GM21423 (cell line): ENCODE data around the gene ANKRD13B.
A peak's percentile ranks its signal among the peaks of the same experiment; 100 is the strongest.

Experiments used
- ATAC-seq: cut with Tn5 transposase; IDR thresholded peaks from one replicate; pipeline ENCODE4 v1.9.1; 2021; ENCODE audit warnings: mild to moderate bottlenecking, moderate library complexity; ENCODE audit not compliant: unreplicated experiment

ANKRD13B gene

DNA sequence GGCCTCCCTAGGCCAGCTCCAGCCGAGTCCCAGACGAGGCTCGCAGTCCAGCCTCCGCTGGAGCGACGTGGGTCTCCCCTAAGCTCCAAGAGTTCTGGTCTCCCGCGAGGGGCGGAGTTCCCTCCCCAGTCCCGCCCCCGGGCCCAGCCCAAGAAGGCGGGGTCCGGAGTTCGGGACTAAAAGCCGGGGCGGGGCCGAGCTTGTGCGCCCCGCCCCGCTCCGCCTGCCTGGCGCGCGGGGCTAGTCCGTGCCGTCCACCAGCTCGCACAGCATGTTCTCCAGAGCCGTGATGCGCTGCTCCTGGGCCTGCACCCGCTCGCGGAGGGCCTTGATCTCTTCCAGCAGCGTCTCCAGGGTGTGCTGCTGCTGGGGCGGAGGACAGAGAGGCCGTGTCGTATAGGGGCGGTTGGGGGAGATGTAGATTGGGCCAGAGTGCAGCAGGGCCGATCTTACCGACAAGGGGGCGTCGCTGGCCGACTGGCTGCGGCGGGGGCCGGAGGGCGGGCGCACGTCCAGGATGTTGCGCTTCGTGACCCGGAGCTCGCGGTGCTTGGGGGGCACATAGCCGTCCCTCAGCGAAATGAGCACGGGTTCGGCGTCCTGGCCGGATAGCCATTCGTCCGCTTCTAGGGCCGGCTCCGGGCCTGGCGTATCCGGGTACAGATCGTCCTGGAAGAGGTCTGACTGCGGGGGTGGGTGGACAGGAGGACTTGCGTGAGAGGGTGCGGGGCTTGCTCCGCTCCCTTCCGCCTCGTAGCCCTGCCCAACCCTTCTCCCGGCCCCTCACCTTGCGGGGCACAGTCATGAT is 22.8 kb downstream of the ANKRD13B start:
- ATAC-seq, result peak; percentile 46

DNA sequence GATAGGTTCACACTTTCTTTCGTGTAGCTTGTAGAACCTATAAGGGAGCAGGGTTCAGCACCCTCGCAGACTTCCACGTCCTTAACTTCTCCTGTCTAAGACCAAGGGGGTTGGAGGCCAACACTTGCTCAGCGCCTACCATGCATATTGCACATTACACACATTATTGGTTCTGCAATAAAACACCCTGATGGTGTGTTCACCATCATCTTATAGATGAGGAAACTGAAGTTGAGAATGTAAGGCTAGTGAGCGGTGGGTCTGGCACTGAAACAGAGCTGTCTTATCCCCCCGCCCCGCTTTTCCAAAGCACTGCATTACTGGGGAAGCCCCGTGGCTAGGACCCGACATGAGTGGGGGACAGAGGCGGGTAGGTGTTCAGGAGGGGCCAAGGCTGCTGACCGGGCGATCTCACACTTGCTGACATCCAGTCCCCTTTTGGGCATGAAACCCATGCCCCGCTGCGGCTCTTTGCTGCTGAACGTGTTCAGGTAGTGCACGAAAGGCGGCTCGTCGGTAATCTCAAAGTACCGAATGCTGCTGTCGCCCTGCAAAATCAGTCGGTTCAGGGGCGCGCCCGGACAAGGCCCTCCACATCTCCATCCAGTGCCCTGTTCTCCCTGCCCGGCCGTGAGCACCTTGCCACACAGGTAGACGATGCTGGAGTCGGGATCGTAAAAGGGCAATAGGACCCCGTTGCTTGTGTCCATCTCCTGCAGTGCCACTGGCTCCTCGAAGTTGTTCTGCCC is 23.5 kb downstream of the ANKRD13B start:
- ATAC-seq, result no peak

DNA sequence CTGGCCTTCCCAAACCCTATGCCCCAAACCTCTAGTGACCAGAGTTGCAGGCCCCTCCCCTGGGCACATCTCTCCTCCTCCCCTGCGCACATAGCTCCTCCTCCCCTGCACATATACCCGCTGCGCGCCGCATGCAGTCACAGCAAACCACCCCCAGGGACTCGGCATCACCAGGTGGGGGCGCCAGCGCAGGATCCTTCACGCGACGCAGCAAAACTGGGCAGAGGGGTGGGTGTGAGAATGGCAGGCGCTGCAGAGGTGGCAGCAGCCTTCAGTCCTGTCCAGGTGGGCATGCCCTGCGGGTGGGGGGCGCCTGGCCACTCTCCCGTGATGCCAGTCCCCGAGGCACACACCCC is 24.2 kb downstream of the ANKRD13B start:
- ATAC-seq, result peak; percentile 37

DNA sequence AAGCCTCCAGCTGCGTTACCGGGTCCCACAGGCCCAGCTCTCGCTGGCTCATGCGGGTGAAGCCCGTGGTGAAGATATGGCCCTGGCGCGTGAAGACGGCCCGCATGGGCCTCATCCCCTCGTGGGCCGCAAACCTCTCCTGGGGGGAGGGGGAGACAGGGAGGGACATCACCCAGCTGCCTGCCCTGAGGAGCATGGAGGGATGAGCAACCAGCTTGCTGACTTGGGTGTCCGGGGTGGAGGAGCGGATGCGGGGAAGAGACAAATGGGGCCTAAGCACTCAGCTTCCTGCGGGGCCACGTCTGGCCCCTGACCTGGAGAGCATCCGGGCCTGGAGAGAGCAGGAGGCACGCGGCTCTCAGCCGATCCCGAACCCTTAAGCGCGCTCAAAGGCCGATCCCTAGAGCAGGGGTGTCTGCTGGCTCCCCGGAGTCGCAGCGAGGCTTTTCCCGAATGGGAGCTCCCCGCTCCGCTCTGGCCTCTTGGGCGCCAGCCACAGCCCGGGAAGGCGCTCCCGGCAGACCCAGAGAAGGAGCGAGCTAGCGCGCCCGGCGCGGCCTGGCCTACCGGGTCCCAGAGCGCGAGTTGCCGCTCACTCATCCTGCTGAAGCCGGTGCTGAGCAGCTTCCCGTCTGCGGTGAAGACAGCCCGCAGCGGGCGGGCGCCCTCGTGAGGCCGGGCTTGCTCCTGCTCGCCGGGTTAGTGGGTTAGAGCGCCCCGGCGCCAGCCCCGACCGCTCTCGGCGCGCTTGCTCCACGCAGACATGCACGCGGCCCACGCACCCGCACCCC is 24.7 kb downstream of the ANKRD13B start:
- peak; percentile 29 for ATAC-seq

DNA sequence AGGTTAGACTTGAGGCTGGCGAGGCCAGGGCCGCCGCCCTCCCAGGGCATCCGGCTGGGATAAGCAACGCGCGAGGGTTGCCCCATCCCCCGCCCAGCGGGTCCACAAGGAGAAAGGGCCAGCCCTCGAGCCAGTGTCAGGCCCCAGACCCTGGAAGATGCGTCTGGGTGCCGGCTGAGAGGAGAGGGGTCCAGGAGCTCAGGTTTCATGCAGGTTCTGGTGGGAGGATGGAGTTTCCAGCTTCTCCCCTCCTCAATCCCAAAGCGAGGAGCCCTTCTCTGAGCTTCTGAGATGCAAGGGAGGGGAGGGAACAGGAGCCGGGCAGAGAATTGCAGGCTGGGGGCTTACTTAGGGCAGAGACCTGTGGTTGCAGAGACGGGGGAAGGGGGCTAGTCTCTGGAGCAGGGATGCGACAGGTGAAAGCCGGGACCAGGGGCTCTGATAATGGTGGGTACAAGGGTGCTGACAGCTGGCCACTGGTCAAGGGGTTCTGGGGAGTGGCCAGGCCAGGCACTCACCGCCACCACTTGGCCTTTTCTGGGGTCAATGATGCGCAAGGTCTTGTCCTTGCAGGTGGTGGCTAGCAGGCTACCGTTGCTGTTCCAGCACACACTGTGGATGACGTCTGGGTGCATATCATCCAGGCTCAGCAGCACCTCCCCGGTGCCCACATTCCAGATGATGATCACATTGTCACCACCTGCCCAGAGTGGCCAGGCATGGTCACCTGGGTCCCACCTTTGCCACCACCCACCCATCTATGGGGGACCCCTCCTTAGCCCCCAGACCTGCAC is 25.5 kb downstream of the ANKRD13B start:
- ATAC-seq, result no peak

DNA sequence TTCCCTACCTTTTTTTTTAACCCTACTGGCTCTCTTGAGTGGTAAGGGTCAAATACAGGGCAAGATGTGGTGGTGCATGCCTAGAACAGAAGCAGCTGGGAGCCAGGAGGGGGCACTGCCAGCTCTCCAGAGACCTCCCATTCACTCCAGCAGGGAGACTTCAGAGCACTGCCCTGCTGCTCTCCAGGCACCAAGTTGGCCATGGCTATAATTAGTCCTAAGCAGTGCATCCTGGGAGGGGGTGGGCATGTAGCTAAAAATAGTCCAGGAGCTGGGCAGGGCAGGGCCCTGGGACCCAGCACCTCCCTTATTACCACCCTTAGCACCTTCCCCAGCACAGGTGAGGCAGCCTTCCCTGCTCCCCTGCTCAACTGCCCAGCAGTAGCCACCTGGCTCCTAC is 26.3 kb downstream of the ANKRD13B start:
- ATAC-seq, result no peak

DNA sequence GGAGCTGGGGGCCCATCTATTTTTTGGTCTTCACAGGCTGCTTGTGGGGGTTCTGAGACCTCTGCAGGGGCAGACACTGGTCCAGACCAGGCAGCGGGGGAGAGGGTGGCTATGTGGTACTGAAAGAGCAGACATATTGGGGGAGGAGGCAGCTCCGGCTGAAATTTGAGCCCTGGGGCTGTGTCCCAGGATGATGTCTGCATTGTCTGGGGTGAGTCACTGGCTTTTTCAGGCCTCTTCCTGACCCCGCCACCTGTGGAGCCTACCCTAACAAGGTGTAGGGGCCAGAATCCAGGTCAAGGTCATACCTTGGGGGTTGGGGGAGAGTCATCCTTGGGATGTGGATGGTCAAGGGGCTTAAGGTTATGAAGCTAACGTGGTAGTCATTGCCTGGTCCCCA is 27.3 kb downstream of the ANKRD13B start:
- ATAC-seq, result no peak

DNA sequence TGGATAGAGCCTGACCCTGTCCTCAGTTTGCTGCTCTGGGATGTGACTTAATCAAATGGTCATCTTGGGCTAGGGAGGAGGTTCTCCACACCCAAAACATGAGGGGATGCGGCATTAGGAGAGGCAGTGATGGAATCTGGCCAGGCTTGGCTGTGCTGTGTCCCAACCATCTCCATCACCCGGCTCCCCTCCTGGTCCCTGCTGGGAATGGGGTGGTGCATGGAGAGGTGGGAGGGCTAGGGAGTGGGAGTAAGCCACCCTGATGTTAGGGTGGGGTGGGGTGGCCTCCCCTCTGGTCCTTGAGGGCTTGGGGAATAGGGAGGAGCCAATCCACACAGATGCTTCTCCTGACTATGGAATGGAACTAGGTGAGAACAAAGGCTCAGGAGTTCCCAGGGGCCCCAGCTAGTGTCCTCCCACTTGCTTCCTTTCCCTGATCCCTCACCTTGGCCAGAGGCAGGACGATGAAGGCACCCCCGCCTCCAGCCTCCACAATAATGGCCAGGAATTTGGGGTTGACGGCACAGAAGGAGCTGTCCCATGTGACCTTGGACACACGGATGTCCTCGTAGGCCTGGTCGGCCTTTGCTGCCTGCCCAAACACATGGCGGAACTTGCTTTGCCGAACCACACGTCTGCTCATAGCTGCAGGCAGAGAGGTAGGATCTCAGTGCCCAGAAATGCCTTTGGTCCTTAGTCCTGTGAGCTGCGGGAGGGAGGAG is 28.0 kb downstream of the ANKRD13B start:
- no peak for ATAC-seq

DNA sequence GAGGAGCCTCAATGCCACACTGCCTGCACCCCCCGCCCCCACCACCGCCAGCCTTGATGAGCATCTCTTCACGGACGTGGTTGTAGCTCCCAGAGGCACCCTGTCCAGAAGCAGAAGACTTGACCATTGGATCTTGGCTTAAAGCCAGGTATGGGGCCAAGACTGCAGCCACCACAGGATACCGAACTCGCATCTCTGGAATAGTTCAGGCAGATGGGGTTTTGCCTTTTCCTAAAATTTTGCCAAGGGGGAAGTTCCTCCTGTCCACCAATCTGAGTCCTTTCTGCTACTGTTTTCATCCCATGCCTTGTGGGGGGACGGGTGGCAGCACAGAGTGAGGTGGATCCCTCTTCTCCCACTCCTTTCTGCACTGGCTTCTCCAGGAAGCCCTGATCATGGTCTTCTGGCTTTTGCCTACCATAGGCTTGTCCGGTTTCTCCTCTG is 28.8 kb downstream of the ANKRD13B start:
- no peak for ATAC-seq

DNA sequence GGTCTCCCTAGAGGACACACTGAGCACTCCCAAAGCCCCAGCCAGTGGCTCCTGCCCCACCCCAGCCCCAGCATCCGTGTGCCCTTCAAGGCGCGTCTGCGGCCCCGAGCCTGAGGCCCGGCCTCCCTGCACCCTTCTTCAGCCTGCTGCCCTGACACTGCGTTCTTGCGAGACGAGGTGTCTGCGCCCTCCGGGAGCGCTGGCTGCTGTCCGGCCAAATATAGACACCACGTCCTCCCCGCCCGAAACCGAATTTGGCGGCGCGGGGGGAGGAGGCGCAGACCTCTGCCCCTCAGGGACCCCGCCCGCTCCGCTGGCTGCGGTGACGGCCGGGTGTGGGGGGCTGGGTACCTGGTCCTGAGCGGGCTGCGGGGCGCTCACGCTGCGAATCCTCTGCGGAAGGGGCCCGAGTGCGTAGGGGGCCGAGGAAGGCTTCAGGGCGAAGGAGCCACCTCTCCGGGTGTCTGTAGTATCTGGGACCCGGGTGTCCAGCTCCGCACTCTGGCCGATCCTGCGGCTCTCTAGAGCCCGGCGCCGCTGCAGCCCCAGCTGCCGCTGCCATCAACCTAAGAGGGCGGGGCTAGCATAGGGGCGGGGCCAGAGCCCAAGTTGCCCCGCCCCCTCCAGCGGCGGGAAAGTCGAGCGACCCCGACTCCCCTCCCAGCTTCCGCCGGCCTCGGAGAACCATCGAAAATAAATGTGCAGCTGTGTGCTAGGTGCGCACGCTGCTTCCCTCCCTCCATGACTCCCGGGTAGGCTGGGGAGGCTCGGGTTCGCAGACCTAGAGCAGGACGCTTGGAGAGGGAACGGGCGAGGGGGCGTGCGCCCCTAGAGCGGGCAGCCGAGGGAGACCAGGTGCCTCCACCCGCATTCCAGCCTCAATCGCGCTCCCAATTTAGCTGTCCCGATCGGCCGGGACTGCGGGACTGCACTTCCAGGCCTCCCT is 29.7 kb downstream of the ANKRD13B start, which contains the start of gene CORO6:
CORO6 (minus strand) TSS at position 576 of the 946 bp plus-strand sequence. CDS start 1,491 bp downstream, outside the sequence.
- no peak for ATAC-seq

DNA sequence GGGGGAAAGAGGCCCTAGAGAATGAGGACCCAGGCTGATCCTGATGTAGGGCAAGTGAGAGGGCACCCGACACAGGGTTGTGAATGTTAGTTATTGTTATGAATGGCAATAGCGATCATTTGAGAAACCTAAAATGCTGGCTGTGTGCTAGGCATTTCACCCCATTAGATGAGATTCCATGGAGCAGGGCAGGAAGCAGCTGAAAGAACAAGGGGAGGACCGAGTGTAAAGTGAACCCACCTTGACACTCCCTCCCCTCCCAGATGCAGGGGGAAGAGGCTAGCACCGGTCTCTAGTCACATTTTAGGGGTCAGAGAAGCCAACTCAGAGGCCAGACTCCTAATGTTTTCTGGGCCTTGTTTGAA is 30.3 kb downstream of the ANKRD13B start:
- ATAC-seq, result no peak

DNA sequence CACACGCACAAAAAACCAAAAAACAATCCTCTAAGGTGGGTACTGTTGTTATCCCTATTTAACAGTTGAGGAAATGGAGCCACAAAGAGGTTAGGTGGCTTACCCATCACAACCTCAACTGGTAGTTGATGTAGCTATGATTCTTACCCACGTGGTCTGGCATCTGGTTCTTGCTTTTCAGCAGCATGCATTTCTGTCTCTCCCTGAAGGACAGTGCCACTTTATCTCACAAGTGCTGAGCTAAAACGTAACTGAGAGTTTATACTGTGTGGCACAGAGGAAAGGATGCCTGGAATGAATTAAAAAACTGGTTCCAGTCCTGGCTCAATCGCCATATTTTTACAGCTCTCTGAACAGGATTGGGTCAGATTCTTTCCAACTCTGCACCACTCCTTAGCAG is 31.7 kb downstream of the ANKRD13B start:
- ATAC-seq, result no peak

DNA sequence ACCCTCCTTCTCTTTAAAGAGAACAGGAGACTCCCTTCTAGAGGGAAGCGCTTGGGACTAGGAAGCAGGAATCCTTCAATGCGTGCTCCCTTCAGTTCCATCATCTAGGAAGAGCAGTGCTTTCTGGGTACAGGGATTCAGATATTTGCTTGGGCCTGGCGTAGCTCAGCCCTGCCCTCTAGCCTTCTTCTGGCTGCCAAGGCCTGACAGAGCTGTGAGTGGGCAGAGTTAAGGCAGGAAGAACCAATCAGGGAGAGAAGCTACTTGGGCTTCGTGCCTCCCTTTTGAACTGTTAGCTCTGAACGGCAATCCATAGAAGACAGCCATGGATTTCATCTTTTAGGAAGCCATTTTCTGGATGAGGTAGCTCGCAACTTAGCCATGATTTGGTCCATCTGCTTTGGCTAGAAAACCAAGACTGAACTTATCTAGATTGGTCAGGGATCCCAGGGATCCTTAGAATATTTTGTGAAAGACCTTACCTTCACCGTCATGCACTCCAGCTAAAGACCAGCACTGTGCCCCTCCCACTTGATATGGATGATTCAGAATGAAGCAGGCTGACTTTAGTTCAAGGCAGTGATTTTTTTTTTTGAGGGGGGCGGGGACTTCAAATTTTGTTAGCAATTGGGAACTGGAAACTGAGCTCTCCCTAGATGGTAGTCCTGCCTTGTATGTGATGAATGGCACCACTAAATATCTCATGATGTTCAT is 32.3 kb downstream of the ANKRD13B start:
- no peak for ATAC-seq

DNA sequence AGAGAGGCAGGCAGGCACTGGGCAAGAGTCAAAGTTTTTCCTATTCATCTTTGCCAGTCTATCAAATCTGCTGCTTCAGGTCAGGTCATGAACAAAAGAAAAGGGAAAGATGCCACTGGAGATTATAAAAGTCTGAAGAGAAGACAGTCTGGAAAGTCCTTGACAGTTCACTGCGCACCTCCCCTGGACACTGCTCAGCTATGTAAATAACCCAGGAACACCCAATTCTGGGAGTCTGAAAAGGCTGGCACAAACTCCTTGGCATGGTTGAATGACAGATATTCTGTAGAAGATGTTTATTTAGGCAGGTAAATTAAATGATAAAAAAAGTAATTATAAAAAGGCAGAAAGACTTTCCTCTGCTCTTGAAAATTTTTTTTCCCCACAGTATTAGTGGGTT is 35.0 kb downstream of the ANKRD13B start:
- no peak for ATAC-seq

DNA sequence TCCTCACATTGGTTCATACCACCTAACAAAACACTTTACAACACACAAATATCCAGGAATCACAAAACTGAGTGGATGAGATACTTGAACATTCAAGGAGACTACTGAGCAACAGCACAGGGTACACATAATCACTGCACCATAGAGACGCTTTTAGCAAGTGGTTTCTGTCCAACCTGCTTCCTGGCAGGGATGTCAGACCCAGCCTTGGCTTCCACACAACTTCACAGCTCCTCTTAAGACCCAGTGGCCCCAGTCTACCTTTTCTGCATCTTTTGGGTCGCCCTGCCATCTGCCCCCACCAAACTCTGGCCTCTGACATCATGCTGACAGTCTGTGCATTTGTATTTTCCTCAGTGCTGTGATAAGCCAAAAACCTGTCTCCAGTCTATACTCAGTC is 35.7 kb downstream of the ANKRD13B start:
- ATAC-seq, result no peak

DNA sequence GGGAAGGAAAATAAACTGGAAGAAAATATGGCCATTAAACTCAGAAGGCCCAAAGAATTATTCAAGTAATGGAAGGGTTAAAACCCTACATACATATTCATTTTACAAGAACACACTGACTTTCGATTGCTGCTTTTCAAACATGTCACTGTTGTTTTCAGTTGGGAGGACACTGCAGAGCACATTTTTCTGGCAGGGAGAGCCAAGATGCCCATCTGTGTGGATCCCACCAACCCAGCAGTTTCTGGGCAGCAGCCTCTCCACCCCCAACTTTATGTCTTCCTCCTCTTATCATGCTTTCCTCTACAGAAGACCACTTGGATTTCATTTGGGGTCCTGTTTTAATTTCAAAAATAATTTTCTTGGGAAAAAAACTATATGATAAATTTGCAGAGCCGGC is 36.9 kb downstream of the ANKRD13B start:
- no peak for ATAC-seq

DNA sequence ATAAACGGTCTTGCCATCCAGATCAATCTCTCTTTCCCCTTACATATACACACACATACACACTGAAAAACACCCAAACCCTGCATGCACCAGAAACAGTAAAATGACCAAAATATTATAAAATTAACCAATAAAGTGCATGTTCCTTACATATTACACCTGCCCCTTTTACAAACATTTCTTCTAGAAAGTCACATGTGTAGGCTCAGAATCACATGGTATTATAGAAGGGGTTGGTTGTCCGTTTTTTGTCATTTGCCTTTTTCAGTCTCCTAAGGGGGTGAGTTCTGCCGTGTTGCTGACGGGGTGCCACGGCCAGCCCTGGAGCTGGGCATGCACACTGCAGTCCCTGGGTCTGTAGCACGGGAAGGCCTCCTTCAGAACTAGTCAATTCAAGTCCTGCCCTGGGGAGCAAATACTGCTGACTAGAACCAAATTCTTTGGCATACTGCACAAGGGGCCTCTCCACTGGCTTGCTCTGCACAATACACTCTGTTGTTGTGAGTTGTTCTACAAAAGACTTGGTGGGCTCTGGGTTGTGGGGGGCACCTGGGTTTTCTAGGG is 37.8 kb downstream of the ANKRD13B start:
- no peak for ATAC-seq

DNA sequence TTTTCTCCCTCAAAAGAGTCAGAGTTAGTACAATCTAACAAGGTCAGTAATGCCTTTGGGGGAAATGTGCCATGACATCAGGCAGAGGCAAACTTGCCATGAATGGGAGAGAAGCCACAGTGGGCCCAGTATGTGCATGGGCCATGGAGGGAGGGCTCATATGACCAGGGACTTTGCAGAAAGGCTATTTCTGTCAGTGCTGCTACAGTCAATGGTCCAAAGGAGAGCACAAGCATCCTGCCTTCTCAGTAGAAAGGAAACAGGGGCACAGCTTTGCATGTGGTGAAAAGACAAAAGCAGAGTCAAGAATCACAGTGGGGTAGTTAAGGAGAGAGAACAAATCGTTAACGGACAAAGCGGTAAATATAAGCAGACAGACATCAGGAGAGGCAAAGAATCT is 41.0 kb downstream of the ANKRD13B start:
- ATAC-seq, result no peak
